Trophoblast cell (in vitro differentiated cells and primary cell): ENCODE results near the gene CDHR5.

ENCODE experiments used
- DNase-seq, 2 donors: peaks; one replicate each; pipeline ENCODE4 v3.0.0-alpha.2; 2016
- H2AFZ ChIP-seq: 2 replicates; pipeline ENCODE4 v1.6.1; 2013; ENCODE audit warnings: low read length, moderate library complexity, mild to moderate bottlenecking; ENCODE audit not compliant: insufficient read depth, poor library complexity
- H2AK5ac ChIP-seq: 2 replicates; pipeline ENCODE4 v1.6.1; 2013; ENCODE audit warnings: mild to moderate bottlenecking, low read length
- H2BK120ac ChIP-seq: 2 replicates; pipeline ENCODE4 v1.6.1; 2013; ENCODE audit warnings: low read length, mild to moderate bottlenecking, moderate library complexity; ENCODE audit not compliant: insufficient read depth, poor library complexity
- H2BK12ac ChIP-seq: 2 replicates; pipeline ENCODE4 v1.6.1; 2013; ENCODE audit warnings: mild to moderate bottlenecking, low read length, moderate library complexity
- H2BK5ac ChIP-seq: 2 replicates; pipeline ENCODE4 v1.6.1; 2013; ENCODE audit warnings: low read length, low read depth, moderate library complexity, mild to moderate bottlenecking; ENCODE audit not compliant: poor library complexity
- H3K14ac ChIP-seq: 2 replicates; pipeline ENCODE4 v1.6.1; 2013; ENCODE audit warnings: mild to moderate bottlenecking, low read length
- H3K18ac ChIP-seq: 2 replicates; pipeline ENCODE4 v1.6.1; 2013; ENCODE audit warnings: mild to moderate bottlenecking, low read length
- H3K23ac ChIP-seq: 2 replicates; pipeline ENCODE4 v1.6.1; 2013; ENCODE audit warnings: low read length
- H3K27ac ChIP-seq: 2 replicates; pipeline ENCODE4 v1.5.1; 2013; ENCODE audit warnings: low read depth, mild to moderate bottlenecking, inconsistent platforms, low read length, moderate library complexity
- H3K27me3 ChIP-seq: 2 replicates; pipeline ENCODE4 v1.6.1; 2013; ENCODE audit warnings: inconsistent platforms, mild to moderate bottlenecking, low read length, moderate library complexity; ENCODE audit not compliant: insufficient read depth
- H3K36me3 ChIP-seq, 2 experiments: 1 replicate in 1 of 2; 2 replicates in 1 of 2; pipeline ENCODE4 v1.6.1; 2013; ENCODE audit warnings: low read length in 2 of 2, mild to moderate bottlenecking in 2 of 2, moderate library complexity in 1 of 2; ENCODE audit not compliant: insufficient read depth in 2 of 2, control insufficient read depth in 1 of 2
- H3K4ac ChIP-seq: 2 replicates; pipeline ENCODE4 v1.6.1; 2013; ENCODE audit warnings: low read depth, mild to moderate bottlenecking, low read length, moderate library complexity
- H3K4me1 ChIP-seq, 2 experiments: 1 replicate in 1 of 2; 2 replicates in 1 of 2; pipeline ENCODE4 v1.6.1; 2013; ENCODE audit warnings: low read length in 2 of 2, mild to moderate bottlenecking in 2 of 2, moderate library complexity in 1 of 2; ENCODE audit not compliant: insufficient read depth in 2 of 2, control insufficient read depth in 1 of 2
- H3K4me2 ChIP-seq: 2 replicates; pipeline ENCODE4 v1.6.1; 2013; ENCODE audit warnings: inconsistent platforms, mild to moderate bottlenecking, low read length, moderate library complexity
- H3K4me3 ChIP-seq: 2 replicates; pipeline ENCODE4 v1.5.1; 2013; ENCODE audit warnings: mild to moderate bottlenecking, low read depth, low read length, inconsistent platforms
- H3K79me1 ChIP-seq: one replicate; pipeline ENCODE4 v1.6.1; 2013; ENCODE audit warnings: low read length
- H3K79me2 ChIP-seq: 2 replicates; pipeline ENCODE4 v1.6.1; 2013; ENCODE audit warnings: low read length, mild to moderate bottlenecking; ENCODE audit not compliant: control insufficient read depth, insufficient read depth, poor library complexity
- H3K9ac ChIP-seq: 2 replicates; pipeline ENCODE4 v1.6.1; 2013; ENCODE audit warnings: mild to moderate bottlenecking, low read length
- H3K9me3 ChIP-seq: 2 replicates; pipeline ENCODE4 v1.6.1; 2013; ENCODE audit warnings: low read depth, mild to moderate bottlenecking, control low read depth, inconsistent platforms, low read length; ENCODE audit not compliant: insufficient read depth
- H4K12ac ChIP-seq: 2 replicates; pipeline ENCODE4 v1.6.1; 2013; ENCODE audit warnings: low read depth, mild to moderate bottlenecking, low read length, moderate library complexity
- H4K8ac ChIP-seq: 2 replicates; pipeline ENCODE4 v1.6.1; 2013; ENCODE audit warnings: low read depth, mild to moderate bottlenecking, low read length, moderate library complexity
- H4K91ac ChIP-seq: one replicate; pipeline ENCODE4 v1.6.1; 2013; ENCODE audit warnings: low read depth, mild to moderate bottlenecking, low read length, moderate library complexity
- WGBS: extraction: QIAGEN DNeasy Blood & Tissue Kit; methylation state at CpG from one replicate; pipeline ENCODE4 v1.1.7; 2013; ENCODE audit warnings: missing lambda C conversion rate; ENCODE audit not compliant: insufficient read length, insufficient coverage; ENCODE audit errors: extremely low coverage; 5-methylcytosine and 5-hydroxymethylcytosine counted together

CDHR5 gene

DNA sequence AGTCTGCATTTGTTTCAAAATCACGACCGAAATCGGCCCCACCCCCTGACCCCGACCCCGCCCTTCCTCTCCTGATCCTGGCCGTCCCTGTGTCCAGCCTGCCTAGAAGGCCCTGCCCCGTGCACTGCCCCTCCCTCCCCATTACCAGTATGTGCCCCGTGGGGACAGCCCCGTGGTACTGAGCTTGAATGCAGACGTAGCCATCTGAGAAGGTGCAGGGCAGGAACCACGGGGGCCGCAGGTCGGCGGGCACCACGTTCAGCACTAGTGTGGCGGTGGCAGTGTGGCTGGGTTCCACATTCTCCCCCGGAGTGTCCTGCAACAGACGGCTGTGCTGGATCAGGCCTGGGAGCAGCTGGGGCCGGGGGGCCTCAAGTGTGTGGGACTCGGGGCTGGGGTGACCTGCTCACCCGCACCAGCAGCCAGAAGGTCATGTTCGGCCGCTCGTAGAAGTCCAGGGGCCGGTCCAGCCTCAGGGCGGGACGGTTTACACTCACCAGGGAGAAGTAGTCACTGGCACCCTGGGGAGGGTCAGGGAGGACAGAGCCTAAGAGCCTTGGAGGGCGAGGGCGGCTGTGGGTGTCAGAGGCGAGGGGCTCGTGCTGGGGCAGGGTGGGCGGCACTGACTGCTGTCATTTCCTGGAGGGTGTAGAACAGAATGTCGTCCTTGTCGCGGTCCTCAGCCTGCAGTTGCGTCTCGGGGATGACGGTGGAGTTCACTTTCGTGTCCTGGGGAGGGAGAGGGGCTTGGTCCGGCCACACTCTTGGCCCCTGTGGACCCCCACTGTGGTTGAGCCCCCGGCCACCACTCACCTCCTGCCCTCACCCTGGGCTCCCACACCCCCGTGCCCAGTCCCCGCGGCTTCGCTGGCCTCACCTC is 3.6 kb downstream of the CDHR5 start:
- Histone ChIP-seq H3K4me3 (no peak overlapping the region), H3K4me1 (no peaks in the 10 kb centered on the region), H4K91ac (no peak overlapping the region), H3K4ac (no peak overlapping the region), H3K27me3 (no peaks in the 10 kb centered on the region), H3K4me2 (no peak overlapping the region), H3K14ac (no peak overlapping the region), H3K23ac (no peak overlapping the region), H3K9me3 (peaks cover 3% of the 10 kb centered on the region), H2AK5ac (no peak overlapping the region), H2BK12ac (no peak overlapping the region), H3K79me1 (no peaks in the 10 kb centered on the region), H2BK5ac (no peak overlapping the region), H4K12ac (no peak overlapping the region), H3K9ac (no peak overlapping the region), H2BK120ac (no peak overlapping the region), H4K8ac (no peak overlapping the region), H2AFZ (no peak overlapping the region), H3K18ac (no peak overlapping the region), H3K36me3 (peaks cover 15 to 16% of the 10 kb centered on the region in 2 experiments), H3K27ac (no peak overlapping the region), H3K79me2 (no peaks in the 10 kb centered on the region)
- no CpG with 5 or more reads among the region's 45 CpGs for WGBS
- peak in 1 of 2 donors; percentile 21 for DNase-seq

DNA sequence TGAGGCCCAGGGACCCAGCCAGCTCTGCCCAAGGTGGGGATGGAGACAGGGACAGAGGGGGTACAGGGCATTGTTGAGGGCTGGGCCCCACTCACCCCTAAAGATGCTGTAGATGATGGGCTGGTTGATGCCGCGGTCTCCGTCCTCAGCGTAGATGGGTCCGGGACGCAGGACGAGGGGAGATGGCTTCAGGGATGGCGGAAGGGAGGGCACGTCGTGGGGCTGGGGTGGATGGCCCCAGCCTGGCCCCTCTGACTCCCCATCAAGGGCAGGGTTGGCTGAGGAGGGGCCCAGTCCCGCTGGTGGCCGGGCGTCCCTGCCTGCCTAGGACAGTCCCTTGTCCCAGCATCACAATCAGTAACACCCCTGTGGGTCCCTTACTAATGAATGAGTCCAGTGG is 4.6 kb downstream of the CDHR5 start:
- no peak overlapping the region for H3K4ac ChIP-seq
- no peak overlapping the region for H3K27ac ChIP-seq
- no peak overlapping the region for H4K12ac ChIP-seq
- no peak overlapping the region for H4K8ac ChIP-seq
- no peak overlapping the region for H2BK5ac ChIP-seq
- H2BK120ac ChIP-seq: no peak overlapping the region
- no peaks in the 10 kb centered on the region for H3K79me2 ChIP-seq
- H3K79me1 ChIP-seq: peaks cover 2% of the 10 kb centered on the region
- H2BK12ac ChIP-seq: no peak overlapping the region
- no CpG with 5 or more reads among the region's 13 CpGs for WGBS
- H3K9ac ChIP-seq: no peak overlapping the region
- peaks cover 3% of the 10 kb centered on the region for H3K9me3 ChIP-seq
- H3K14ac ChIP-seq: no peak overlapping the region
- no peak for DNase-seq
- H3K36me3 ChIP-seq: peaks cover 15 to 16% of the 10 kb centered on the region in 2 experiments
- H3K23ac ChIP-seq: no peak overlapping the region
- H3K4me3 ChIP-seq: no peak overlapping the region
- H3K18ac ChIP-seq: no peak overlapping the region
- H3K4me1 ChIP-seq: peaks cover 1 to 4% of the 10 kb centered on the region in 2 experiments
- no peaks in the 10 kb centered on the region for H3K27me3 ChIP-seq
- no peak overlapping the region for H4K91ac ChIP-seq
- H3K4me2 ChIP-seq: no peak overlapping the region
- H2AFZ ChIP-seq: no peak overlapping the region
- H2AK5ac ChIP-seq: no peak overlapping the region

DNA sequence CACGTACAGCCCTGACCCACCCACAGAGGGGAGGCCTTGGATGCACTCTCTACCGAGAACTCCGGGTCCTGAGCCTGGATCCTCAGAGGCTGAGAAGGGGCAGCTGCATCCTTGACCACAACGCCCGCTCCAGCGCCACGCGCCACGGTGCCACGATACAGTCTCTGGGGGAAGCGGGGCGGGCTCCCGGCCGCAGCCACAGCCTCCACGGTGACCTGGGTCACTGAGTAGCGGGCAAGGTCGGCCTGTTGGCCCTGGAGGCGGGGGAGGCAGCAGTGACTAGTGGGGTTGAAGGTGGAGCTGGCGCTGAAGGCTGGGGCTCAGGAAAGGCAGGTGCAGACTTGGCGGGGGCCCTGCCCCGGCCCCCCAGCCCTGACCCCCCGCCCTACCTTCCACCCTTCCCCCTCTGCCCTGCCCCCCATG is 5.1 kb downstream of the CDHR5 start:
- H4K91ac ChIP-seq: no peak overlapping the region
- no peaks in the 10 kb centered on the region for H3K27me3 ChIP-seq
- H3K36me3 ChIP-seq: peaks cover 16 to 17% of the 10 kb centered on the region in 2 experiments
- no peak overlapping the region for H3K27ac ChIP-seq
- no peak overlapping the region for H3K18ac ChIP-seq
- H3K9ac ChIP-seq: no peak overlapping the region
- no peak overlapping the region for H2AFZ ChIP-seq
- no peak overlapping the region for H3K14ac ChIP-seq
- H2AK5ac ChIP-seq: no peak overlapping the region
- peaks cover 3% of the 10 kb centered on the region for H3K9me3 ChIP-seq
- no peak overlapping the region for H2BK12ac ChIP-seq
- H2BK120ac ChIP-seq: no peak overlapping the region
- no peaks in the 10 kb centered on the region for H3K79me2 ChIP-seq
- no CpG with 5 or more reads among the region's 22 CpGs for WGBS
- no peak overlapping the region for H3K4me2 ChIP-seq
- peaks cover 4 to 8% of the 10 kb centered on the region in 2 experiments for H3K4me1 ChIP-seq
- no peak for DNase-seq
- H2BK5ac ChIP-seq: no peak overlapping the region
- H4K8ac ChIP-seq: no peak overlapping the region
- H3K23ac ChIP-seq: no peak overlapping the region
- peaks cover 2% of the 10 kb centered on the region for H3K79me1 ChIP-seq
- H3K4me3 ChIP-seq: no peak overlapping the region
- no peak overlapping the region for H3K4ac ChIP-seq
- H4K12ac ChIP-seq: no peak overlapping the region

DNA sequence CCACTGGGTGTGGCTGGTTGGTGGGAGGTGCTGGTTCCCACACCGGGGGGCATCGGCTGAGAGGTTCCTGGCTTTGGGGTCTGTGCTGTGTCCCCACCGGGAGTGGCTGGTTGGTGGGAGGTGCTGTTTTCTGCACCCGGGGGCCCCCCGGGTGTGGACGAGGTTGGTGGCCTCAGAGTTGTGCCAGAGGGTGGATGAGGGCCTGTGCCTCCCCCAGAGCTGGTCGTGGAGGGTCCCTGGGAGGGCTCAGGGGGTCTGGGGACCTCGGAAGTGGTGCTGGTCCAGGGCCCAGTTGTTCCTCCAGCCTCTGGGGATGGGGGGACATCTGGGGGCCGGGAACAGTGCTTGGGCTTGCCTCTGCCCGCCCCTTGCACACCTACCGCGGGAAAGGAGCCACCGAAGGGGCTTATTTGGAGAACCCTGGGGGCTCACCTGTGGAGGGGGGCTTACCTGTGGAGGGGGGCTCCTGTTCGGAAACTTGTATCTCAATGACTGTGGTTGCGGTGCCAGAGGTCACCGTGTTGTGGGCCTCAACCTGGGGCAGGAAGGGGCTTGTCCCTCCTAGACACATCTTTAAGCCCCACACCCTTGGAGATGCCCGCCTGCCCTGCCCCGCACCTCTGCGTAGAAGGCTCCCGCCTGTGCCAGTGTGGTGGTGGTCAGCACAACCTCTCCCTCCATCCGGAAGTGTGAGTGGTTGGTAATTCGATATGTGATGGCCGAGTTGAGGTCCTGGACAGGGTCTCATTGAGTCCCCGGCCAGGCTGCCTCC is 5.7 kb downstream of the CDHR5 start:
- no peak overlapping the region for H4K12ac ChIP-seq
- no peak overlapping the region for H2BK5ac ChIP-seq
- no CpG with 5 or more reads among the region's 24 CpGs for WGBS
- peaks cover 2% of the 10 kb centered on the region for H3K79me1 ChIP-seq
- no peaks in the 10 kb centered on the region for H3K27me3 ChIP-seq
- peaks cover 3% of the 10 kb centered on the region for H3K9me3 ChIP-seq
- no peak overlapping the region for H3K14ac ChIP-seq
- H2BK12ac ChIP-seq: no peak overlapping the region
- no peak overlapping the region for H3K4ac ChIP-seq
- H3K4me2 ChIP-seq: no peak overlapping the region
- no peak overlapping the region for H3K23ac ChIP-seq
- DNase-seq: no peak
- peaks cover 22 to 23% of the 10 kb centered on the region in 2 experiments for H3K36me3 ChIP-seq
- H4K91ac ChIP-seq: no peak overlapping the region
- no peak overlapping the region for H2AFZ ChIP-seq
- no peak overlapping the region for H2BK120ac ChIP-seq
- no peak overlapping the region for H4K8ac ChIP-seq
- peaks cover 5 to 14% of the 10 kb centered on the region in 2 experiments for H3K4me1 ChIP-seq
- H3K79me2 ChIP-seq: no peaks in the 10 kb centered on the region
- no peak overlapping the region for H3K4me3 ChIP-seq
- no peak overlapping the region for H3K27ac ChIP-seq
- H3K18ac ChIP-seq: no peak overlapping the region
- H3K9ac ChIP-seq: no peak overlapping the region
- H2AK5ac ChIP-seq: no peak overlapping the region
